Right lobe of liver (tissue), 6 donors: Measurements from ENCODE around the gene TTC31. TPM values are rescaled to one million over a fixed set of nuclear protein-coding genes. Genes with fewer than 3 reads are reported as not detected.
A peak's percentile ranks its signal among the peaks of the same experiment; 100 is the strongest.

ENCODE experiments used
- ATAC-seq, 4 donors: fragments of 200-7000 bp; cut with Tn5 transposase; one replicate each; pipeline ENCODE4 v1.9.1; 2020; ENCODE audit warnings: mild to moderate bottlenecking in 4 of 4, moderate library complexity in 4 of 4
- DNase-seq, 3 donors: peaks; one replicate each; pipeline ENCODE4 v3.0.0-alpha.2; 2020
- H3K27ac ChIP-seq, 3 donors: fragments of 200-600 bp; one replicate each; pipeline ENCODE4 v1.8.0; 2022
- H3K27me3 ChIP-seq, 2 donors: fragments of 200-600 bp; one replicate each; pipeline ENCODE4 v1.8.0; 2022
- H3K36me3 ChIP-seq, 4 donors: fragments of 200-600 bp; sonication (generic) in 1 of 4; one replicate each; pipeline versions ENCODE4 v1.5.1 to v1.8.0; 2017 to 2022; ENCODE audit warnings: control low read depth in 1 of 4
- H3K4me1 ChIP-seq, 4 donors: fragments of 200-600 bp; sonication (generic) in 1 of 4; one replicate each; pipeline versions ENCODE4 v1.5.1 to v1.8.0; 2017 to 2022; ENCODE audit warnings: control low read depth in 1 of 4
- H3K4me3 ChIP-seq, 3 donors: fragments of 200-600 bp; one replicate each; pipeline ENCODE4 v1.8.0; 2022
- H3K9me3 ChIP-seq, 4 donors: fragments of 200-600 bp; sonication (generic) in 1 of 4; one replicate each; pipeline versions ENCODE4 v1.5.1 to v1.8.0; 2017 to 2022; ENCODE audit warnings: control low read depth in 1 of 4
- CTCF ChIP-seq, 4 donors: fragments of 200-600 bp in 3 of 4; fragments of 450-650 bp in 1 of 4; IDR thresholded peaks; one replicate each; pipeline versions ENCODE4 v1.5.1 to v1.8.0; 2016 to 2022; ENCODE audit warnings: antibody characterized with exemption in 4 of 4, mild to moderate bottlenecking in 2 of 4
- POLR2A ChIP-seq: fragments of 450-650 bp; IDR thresholded peaks from one replicate; pipeline ENCODE4 v1.6.1; 2017; ENCODE audit warnings: antibody characterized with exemption, mild to moderate bottlenecking
- WGBS: methylation state at CpG from one replicate; pipeline ENCODE4 v1.1.6; 2018; ENCODE audit warnings: low coverage, low lambda C conversion rate; ENCODE audit not compliant: insufficient coverage; ENCODE audit errors: missing lambda C conversion rate; 5-methylcytosine and 5-hydroxymethylcytosine counted together
- intact Hi-C, 2 donors: fragments of 100-400 bp; cut with DNase I; formaldehyde crosslinking; loops; one replicate each; pipeline versions ENCODE4 v1.11.2 to v1.14.1; 2022
- total RNA-seq, 6 experiments: library from RNA; depleted of rRNA in 2 of 6; stranded (reverse); fragments of >200 nt in 2 of 6; fragmentation: NEBNext Ultra II Directional in 3 of 6; extraction: Animal tissue kit (Norgen Biotek cat#: 25700) in 3 of 6; gene quantifications; one replicate each; pipeline versions ENCODE4 v1.1.0 to v1.2.4, GENCODE V29; 2016 to 2023
- donor health status: DM: no; HTN: yes; CAD: no.
- donor health status: DM: no; HTN: no; CAD: no.
- donor health status: DM: no; HTN: no; CAD: no.
- donor health status: DM: no; HTN: yes; CAD: no.
- donor health status: DM: no; HTN: yes; CAD: no.

TTC31 gene
- total RNA-seq, 6 experiments from 2014 or later, result 14.5 to 31.5 (median 26.7) TPM

- DNase-seq, result peak in 1 of 3 donors; percentile 63
Observed at GRCh38 chr2:74499267-74499939, 16.5 kb downstream of the TTC31 start, which contains the start of gene LBX2. TSS of gene LBX2 (minus strand) at chr2:74499603. CDS start at chr2:74499537, 66 bp downstream.

GRCh38 chr2:74499940-74500577, 17.2 kb downstream of the TTC31 start:
- Histone ChIP-seq H3K4me3 (peak overlapping the region in 2 of 3 donors; percentile 44 to 55), H3K27ac (peak overlapping the region in 1 of 3 donors; percentile 66), H3K4me1 (peaks cover 0 to 61% (median 18%) of the 10 kb centered on the region in 4 donors), H3K9me3 (no peaks in the 10 kb centered on the region), H3K36me3 (no peaks in the 10 kb centered on the region), H3K27me3 (no peaks in the 10 kb centered on the region)
- intact Hi-C loops, result no loop called here
- DNase-seq (no peak), ATAC-seq (no peak)
- TF ChIP-seq POLR2A (no peak), CTCF (IDR thresholded peaks at IDR 0.05) (no peak)
- 51% methylated on average over 10 of the region's 15 CpGs for WGBS

More at GRCh38 chr2:74499267-74499939, 16.5 kb downstream of the TTC31 start, which contains the start of gene LBX2:
- no peaks in the 10 kb centered on the region for H3K9me3 ChIP-seq
- H3K27me3 ChIP-seq, result no peaks in the 10 kb centered on the region
- intact Hi-C loops, result no loop called here
- no peak for TF ChIP-seq POLR2A
- no peak for TF ChIP-seq CTCF (IDR thresholded peaks at IDR 0.05)
- peaks cover 0 to 55% (median 15%) of the 10 kb centered on the region in 4 donors for H3K4me1 ChIP-seq
- ATAC-seq, result peak; percentile 0 to 28 (median 10)
- H3K36me3 ChIP-seq, result no peaks in the 10 kb centered on the region
- WGBS, result 27% methylated on average over 32 of the region's 65 CpGs
- H3K4me3 ChIP-seq, result peak within 1 kb of the TSS; percentile 37 to 55 (median 44)
- H3K27ac ChIP-seq, result peak within 1 kb of the TSS in 2 of 3 donors; percentile 11 to 66

- ATAC-seq, result no peak
- Histone ChIP-seq H3K9me3 (no peaks in the 10 kb centered on the region), H3K4me1 (peaks cover 0 to 66% (median 20%) of the 10 kb centered on the region in 4 donors), H3K36me3 (no peaks in the 10 kb centered on the region), H3K27ac (no peak overlapping the region), H3K4me3 (no peak overlapping the region), H3K27me3 (no peaks in the 10 kb centered on the region)
- no peak for TF ChIP-seq CTCF (IDR thresholded peaks at IDR 0.05)
- no peak for TF ChIP-seq POLR2A
- DNase-seq, result no peak
- intact Hi-C loops, result no loop called here
Observed at GRCh38 chr2:74500578-74500946, 17.7 kb downstream of the TTC31 start.

- Histone ChIP-seq H3K36me3 (no peaks in the 10 kb centered on the region), H3K9me3 (no peaks in the 10 kb centered on the region), H3K27me3 (no peaks in the 10 kb centered on the region), H3K4me3 (peak overlapping the region; percentile 60 to 84 (median 82)), H3K27ac (peak overlapping the region in 2 of 3 donors; percentile 93), H3K4me1 (peaks cover 0 to 75% (median 25%) of the 10 kb centered on the region in 4 donors)
- ATAC-seq, result no peak
- WGBS, result 39% methylated on average over 14 of the region's 18 CpGs
- no peak for DNase-seq
- TF ChIP-seq POLR2A, result no peak
- no peak for TF ChIP-seq CTCF (IDR thresholded peaks at IDR 0.05)
- intact Hi-C loops, result no loop called here
Observed at GRCh38 chr2:74501335-74502071, 18.6 kb downstream of the TTC31 start.
